Peyer's patch (tissue), 4 donors: ENCODE data around the gene TMEM128. TPM values are rescaled to one million over a fixed set of nuclear protein-coding genes. Genes with fewer than 3 reads are reported as not detected.
"Not testable (repeated sequence)": the region's sequence is repeated elsewhere in the genome, so short reads cannot be mapped to it uniquely, and the experiment has no call there.

Source experiments
- DNase-seq, 3 donors: peaks; one replicate each; pipeline ENCODE4 v3.0.0-alpha.2; 2017 to 2019
- H3K27ac ChIP-seq, 4 donors: fragments of 200-600 bp; sonication (generic); one replicate each; pipeline ENCODE4 v1.5.1; 2016 to 2019
- H3K27me3 ChIP-seq, 2 donors: fragments of 200-600 bp; sonication (generic); one replicate each; pipeline ENCODE4 v1.5.1; 2019
- H3K36me3 ChIP-seq, 3 donors: fragments of 200-600 bp; sonication (generic); one replicate each; pipeline ENCODE4 v1.5.1; 2016 to 2019
- H3K4me1 ChIP-seq, 4 donors: fragments of 200-600 bp; sonication (generic); one replicate each; pipeline ENCODE4 v1.5.1; 2016 to 2019
- H3K4me3 ChIP-seq, 4 donors: fragments of 200-600 bp; sonication (generic); 1 replicate in 3 of 4; 2 replicates in 1 of 4; pipeline ENCODE4 v1.5.1; 2016 to 2019; ENCODE audit warnings: mild to moderate bottlenecking in 1 of 4
- H3K9me3 ChIP-seq, 4 donors: fragments of 200-600 bp; sonication (generic); one replicate each; pipeline ENCODE4 v1.5.1; 2016 to 2019; ENCODE audit warnings: mild to moderate bottlenecking in 1 of 4
- POLR2A ChIP-seq, 2 donors: fragments of 450-650 bp; IDR thresholded peaks; one replicate each; pipeline ENCODE4 v1.5.1; 2017; ENCODE audit warnings: antibody characterized with exemption in 2 of 2, mild to moderate bottlenecking in 2 of 2, moderate library complexity in 2 of 2
- total RNA-seq, 4 donors: library from RNA; depleted of rRNA; stranded (reverse); fragments of >200 nt; gene quantifications; one replicate each; pipeline ENCODE4 v1.1.0, GENCODE V29; 2016
- TF ChIP-seq, protein P1 (sequence below), 6 experiments: fragments of 450-650 bp in 4 of 6; fragments of 200-600 bp in 2 of 6; sonication (generic) in 1 of 6; IDR thresholded peaks; one replicate each; pipeline ENCODE4 v1.5.1; 2017 to 2019; ENCODE audit warnings: antibody characterized with exemption in 6 of 6, mild to moderate bottlenecking in 3 of 6, moderate library complexity in 1 of 6

The TMEM128 gene
- total RNA-seq, 4 donors from 2014 or later, result 10.7 to 15.5 (median 14.2) TPM

DNA sequence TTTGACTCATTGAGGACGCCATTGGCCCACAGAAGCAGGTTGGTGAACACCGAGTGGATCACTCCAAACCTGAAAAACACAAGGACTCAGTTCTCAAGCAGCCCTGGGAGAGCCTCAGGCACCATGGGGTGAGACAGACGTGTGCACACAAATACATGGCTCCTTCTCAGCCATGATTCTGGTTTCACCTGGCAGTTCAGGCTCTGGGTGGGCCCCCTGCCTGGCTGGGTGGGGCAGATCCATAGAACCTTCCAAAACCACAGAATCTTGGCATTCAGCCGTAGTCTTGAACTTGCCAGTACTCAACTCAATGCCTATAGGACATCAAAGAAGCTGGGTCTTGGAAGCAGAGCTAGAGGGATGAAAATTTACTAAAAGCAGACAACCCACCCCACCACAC, 45.5 kb downstream of the TMEM128 start:
- no peaks in the 10 kb centered on the region for H3K27me3 ChIP-seq
- no peaks in the 10 kb centered on the region for H3K36me3 ChIP-seq
- TF ChIP-seq, protein P1, sequence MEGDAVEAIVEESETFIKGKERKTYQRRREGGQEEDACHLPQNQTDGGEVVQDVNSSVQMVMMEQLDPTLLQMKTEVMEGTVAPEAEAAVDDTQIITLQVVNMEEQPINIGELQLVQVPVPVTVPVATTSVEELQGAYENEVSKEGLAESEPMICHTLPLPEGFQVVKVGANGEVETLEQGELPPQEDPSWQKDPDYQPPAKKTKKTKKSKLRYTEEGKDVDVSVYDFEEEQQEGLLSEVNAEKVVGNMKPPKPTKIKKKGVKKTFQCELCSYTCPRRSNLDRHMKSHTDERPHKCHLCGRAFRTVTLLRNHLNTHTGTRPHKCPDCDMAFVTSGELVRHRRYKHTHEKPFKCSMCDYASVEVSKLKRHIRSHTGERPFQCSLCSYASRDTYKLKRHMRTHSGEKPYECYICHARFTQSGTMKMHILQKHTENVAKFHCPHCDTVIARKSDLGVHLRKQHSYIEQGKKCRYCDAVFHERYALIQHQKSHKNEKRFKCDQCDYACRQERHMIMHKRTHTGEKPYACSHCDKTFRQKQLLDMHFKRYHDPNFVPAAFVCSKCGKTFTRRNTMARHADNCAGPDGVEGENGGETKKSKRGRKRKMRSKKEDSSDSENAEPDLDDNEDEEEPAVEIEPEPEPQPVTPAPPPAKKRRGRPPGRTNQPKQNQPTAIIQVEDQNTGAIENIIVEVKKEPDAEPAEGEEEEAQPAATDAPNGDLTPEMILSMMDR (IDR thresholded peaks at IDR 0.05), result no peak
- TF ChIP-seq POLR2A (IDR thresholded peaks at IDR 0.05), result no peak
- H3K27ac ChIP-seq, result no peak overlapping the region
- H3K4me1 ChIP-seq, result no peaks in the 10 kb centered on the region
- DNase-seq, result no peak
- no peak overlapping the region for H3K4me3 ChIP-seq
- no peaks in the 10 kb centered on the region for H3K9me3 ChIP-seq

DNA sequence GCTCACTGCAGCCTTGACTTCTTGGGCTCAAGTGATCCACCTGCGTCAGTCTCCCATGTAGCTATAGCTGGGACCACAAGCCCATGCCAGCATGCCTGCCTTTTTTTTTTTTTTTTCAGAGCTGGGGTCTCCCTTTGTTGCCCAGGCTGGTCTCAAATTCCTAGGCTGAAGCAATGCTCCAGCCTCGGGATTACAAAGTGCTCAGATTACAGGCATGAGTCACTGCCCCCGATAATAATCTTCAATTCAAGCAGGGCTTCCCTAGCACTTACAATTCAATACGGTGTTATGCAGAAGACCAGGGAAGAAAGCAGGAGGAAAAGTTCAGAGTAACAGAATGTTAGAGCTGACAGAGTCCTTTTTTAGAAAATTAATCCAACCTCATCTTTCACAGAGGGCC, 47.4 kb downstream of the TMEM128 start:
- no peak for DNase-seq
- H3K27ac ChIP-seq, result no peak overlapping the region

DNA sequence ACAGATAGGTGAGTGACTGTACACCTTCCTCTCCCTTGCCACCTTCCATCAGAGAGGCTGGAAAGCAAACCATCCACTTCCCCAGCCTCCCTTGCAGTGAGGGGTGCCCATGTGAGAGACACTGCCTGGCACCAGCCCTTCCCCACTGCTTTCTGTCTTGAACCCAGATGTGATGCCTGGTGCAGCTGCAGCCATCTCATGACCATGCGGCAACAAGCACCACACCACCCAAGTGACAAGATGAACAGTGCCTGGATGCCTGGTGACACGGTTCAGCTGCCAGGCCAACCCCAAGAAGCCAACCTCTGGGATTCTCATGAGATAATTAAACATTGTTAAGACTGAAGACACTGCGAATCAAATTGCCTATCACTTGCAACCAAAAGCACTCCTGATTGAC, 52.7 kb downstream of the TMEM128 start:
- no peaks in the 10 kb centered on the region for H3K4me1 ChIP-seq
- no peak for TF ChIP-seq POLR2A (IDR thresholded peaks at IDR 0.05)
- TF ChIP-seq, protein P1 (IDR thresholded peaks at IDR 0.05), result no peak
- H3K36me3 ChIP-seq, result no peaks in the 10 kb centered on the region
- no peak for DNase-seq
- H3K9me3 ChIP-seq, result no peaks in the 10 kb centered on the region
- H3K4me3 ChIP-seq, result no peak overlapping the region
- no peak overlapping the region for H3K27ac ChIP-seq
- H3K27me3 ChIP-seq, result no peaks in the 10 kb centered on the region

More for the DNA sequence above, 47.4 kb downstream of the TMEM128 start:
- TF ChIP-seq, protein P1 (IDR thresholded peaks at IDR 0.05), result no peak
- TF ChIP-seq POLR2A (IDR thresholded peaks at IDR 0.05), result no peak
- Histone ChIP-seq H3K4me1 (no peaks in the 10 kb centered on the region), H3K27me3 (no peaks in the 10 kb centered on the region), H3K36me3 (no peaks in the 10 kb centered on the region), H3K9me3 (no peaks in the 10 kb centered on the region), H3K4me3 (no peak overlapping the region)

DNA sequence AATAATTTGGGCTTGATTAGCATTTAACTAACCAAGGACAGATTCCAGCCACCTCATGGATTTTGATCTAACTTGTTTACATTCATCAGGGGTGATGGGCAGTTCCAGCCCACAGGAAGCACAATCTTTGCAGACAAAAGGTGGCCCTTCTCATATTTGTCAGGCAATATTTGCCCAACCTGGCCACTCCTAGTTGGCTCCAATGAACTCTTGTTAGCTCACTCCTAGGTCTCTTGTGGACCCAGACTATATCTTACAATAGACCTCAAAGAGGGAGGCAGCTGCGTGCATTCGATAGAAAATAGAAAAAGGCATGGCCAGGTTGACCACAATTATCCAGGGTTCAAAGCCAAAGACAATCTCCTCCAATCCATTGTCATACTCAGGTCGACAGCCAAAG, 59.5 kb downstream of the TMEM128 start:
- not testable (repeated sequence) for H3K27ac ChIP-seq, H3K9me3 ChIP-seq, DNase-seq, H3K4me3 ChIP-seq, H3K4me1 ChIP-seq, H3K36me3 ChIP-seq, H3K27me3 ChIP-seq

Other genes with a start within 250 kb of the TMEM128 start
- gene OTOP1, start 21.3 kb downstream of the TMEM128 start, total RNA-seq, result not detected
- gene LYAR, start 41.9 kb upstream of the TMEM128 start, total RNA-seq, result 1 to 10 TPM; 2.8 to 6.3 (median 4.4) TPM
- 10 to 100 TPM in 2 of 4 donors, 1 to 10 TPM in 2; 3.3 to 17.0 (median 11.7) TPM for gene ZBTB49, start 42.0 kb upstream of the TMEM128 start, total RNA-seq
- 10 to 100 TPM in 1 of 4 donors, 1 to 10 TPM in 3; 2.0 to 13.2 (median 3.7) TPM for gene NSG1, start 138.9 kb upstream of the TMEM128 start, total RNA-seq